PFSK-1 (cell line): ENCODE data around the gene ANXA6.

ENCODE experiments used
- FOXP2 ChIP-seq: optimal IDR thresholded peaks from 2 replicates; pipeline ENCODE3; 2011; ENCODE audit warnings: borderline replicate concordance, control low read depth, inconsistent platforms; ENCODE audit not compliant: insufficient read depth; ENCODE audit errors: extremely low read length, extremely low read depth
- POLR2AphosphoS5 ChIP-seq: IDR thresholded peaks from 2 replicates; pipeline ENCODE4 v1.6.1; 2012; ENCODE audit warnings: low read depth, mild to moderate bottlenecking, control low read depth, low read length, moderate library complexity
- REST ChIP-seq, 2 experiments: IDR thresholded peaks; 2 replicates each; pipeline versions ENCODE4 v1.6.1 to v1.8.0; 2011 to 2012; ENCODE audit warnings: low read depth in 2 of 2, low read length in 2 of 2, control low read depth in 1 of 2, inconsistent platforms in 1 of 2, mild to moderate bottlenecking in 1 of 2, moderate library complexity in 1 of 2; ENCODE audit not compliant: insufficient read depth in 1 of 2
- SIN3A ChIP-seq: IDR thresholded peaks from 2 replicates; pipeline ENCODE4 v1.6.1; 2012; ENCODE audit warnings: mild to moderate bottlenecking, low read length, moderate library complexity, borderline replicate concordance; ENCODE audit not compliant: insufficient read depth
- TAF1 ChIP-seq: IDR thresholded peaks from 2 replicates; pipeline ENCODE4 v1.6.1; 2012; ENCODE audit warnings: low read length, control low read depth, borderline replicate concordance; ENCODE audit not compliant: insufficient read depth

- TF ChIP-seq REST (IDR thresholded peaks at IDR 0.05; ENCODE audit: insufficient read depth in 1 of 2, low read depth in 2 of 2, low read length in 2 of 2) (no peak), POLR2AphosphoS5 (no peak), TAF1 (no peak), SIN3A (no peak), FOXP2 (no peak)
These were observed 79.6 kb downstream of the ANXA6 start for GRCh38 chr5:151077967-151078366.
